ENCODE results near the gene ZNF205.
A peak's percentile ranks its signal among the peaks of the same experiment; 100 is the strongest.

- TF ChIP-seq CTCF (IDR thresholded peaks at IDR 0.05; ENCODE audit: insufficient read depth, low read depth, low read length) (peak; percentile 41), EZH2 (IDR thresholded peaks at IDR 0.05; ENCODE audit: insufficient read depth, low read length) (no peak)
These were observed 17.9 kb upstream of the ZNF205 start for GRCh38 chr16:3094289-3095027.
